Gastroesophageal sphincter (tissue), 4 donors: ENCODE results near the gene CFAP119. TPM values are rescaled to one million over a fixed set of nuclear protein-coding genes. Genes with fewer than 3 reads are reported as not detected.

ENCODE experiments used
- ATAC-seq: fragments of 150-250 bp; one replicate; pipeline ENCODE4 v1.9.1; 2016; ENCODE audit warnings: mild to moderate bottlenecking, moderate library complexity
- H3K27ac ChIP-seq, 4 donors: fragments of 200-600 bp; sonication (generic) in 3 of 4; 1 replicate in 3 of 4; 2 replicates in 1 of 4; pipeline ENCODE4 v1.5.1; 2016 to 2019
- H3K27me3 ChIP-seq: fragments of 200-600 bp; sonication (generic); one replicate; pipeline ENCODE4 v1.5.1; 2019
- H3K36me3 ChIP-seq, 2 donors: fragments of 200-600 bp; sonication (generic); one replicate each; pipeline ENCODE4 v1.5.1; 2019; ENCODE audit warnings: control low read depth in 1 of 2
- H3K4me1 ChIP-seq, 3 donors: fragments of 200-600 bp; sonication (generic); 1 replicate in 2 of 3; 2 replicates in 1 of 3; pipeline ENCODE4 v1.5.1; 2016 to 2019; ENCODE audit warnings: control low read depth in 2 of 3
- H3K4me3 ChIP-seq, 2 donors: fragments of 200-600 bp; sonication (generic); one replicate each; pipeline ENCODE4 v1.5.1; 2019; ENCODE audit warnings: mild to moderate bottlenecking in 1 of 2, moderate library complexity in 1 of 2
- H3K9me3 ChIP-seq, 3 donors: fragments of 200-600 bp; sonication (generic); one replicate each; pipeline ENCODE4 v1.5.1; 2017 to 2019; ENCODE audit warnings: control low read depth in 2 of 3
- EP300 ChIP-seq: sonication (generic); formaldehyde crosslinking; IDR thresholded peaks from one replicate; pipeline ENCODE4 v1.6.1; 2017; ENCODE audit warnings: antibody characterized with exemption, mild to moderate bottlenecking
- POLR2A ChIP-seq, 2 donors: fragments of 450-650 bp; IDR thresholded peaks; one replicate each; pipeline ENCODE4 v1.6.1; 2017; ENCODE audit warnings: antibody characterized with exemption in 2 of 2, mild to moderate bottlenecking in 2 of 2, moderate library complexity in 1 of 2
- POLR2AphosphoS5 ChIP-seq: sonication (generic); formaldehyde crosslinking; IDR thresholded peaks from one replicate; pipeline ENCODE4 v1.6.1; 2017; ENCODE audit warnings: antibody characterized with exemption
- WGBS, 2 donors: methylation state at CpG; one replicate each; pipeline ENCODE4 v1.1.5; 2018; ENCODE audit warnings: low coverage in 1 of 2; 5-methylcytosine and 5-hydroxymethylcytosine counted together
- total RNA-seq, 4 donors: library from RNA; depleted of rRNA; stranded (reverse); fragments of >200 nt; gene quantifications; one replicate each; pipeline ENCODE4 v1.1.0, GENCODE V29; 2016
- TF ChIP-seq, protein P1 (sequence below), 4 experiments: fragments of 200-600 bp in 2 of 4; fragments of 450-650 bp in 2 of 4; sonication (generic) in 1 of 4; IDR thresholded peaks; one replicate each; pipeline ENCODE4 v1.5.1; 2017 to 2019; ENCODE audit warnings: antibody characterized with exemption in 4 of 4, mild to moderate bottlenecking in 2 of 4, moderate library complexity in 2 of 4

Gene CFAP119
- total RNA-seq, 4 donors from 2014 or later, result 1.3 to 1.9 TPM; not detected in 2

DNA sequence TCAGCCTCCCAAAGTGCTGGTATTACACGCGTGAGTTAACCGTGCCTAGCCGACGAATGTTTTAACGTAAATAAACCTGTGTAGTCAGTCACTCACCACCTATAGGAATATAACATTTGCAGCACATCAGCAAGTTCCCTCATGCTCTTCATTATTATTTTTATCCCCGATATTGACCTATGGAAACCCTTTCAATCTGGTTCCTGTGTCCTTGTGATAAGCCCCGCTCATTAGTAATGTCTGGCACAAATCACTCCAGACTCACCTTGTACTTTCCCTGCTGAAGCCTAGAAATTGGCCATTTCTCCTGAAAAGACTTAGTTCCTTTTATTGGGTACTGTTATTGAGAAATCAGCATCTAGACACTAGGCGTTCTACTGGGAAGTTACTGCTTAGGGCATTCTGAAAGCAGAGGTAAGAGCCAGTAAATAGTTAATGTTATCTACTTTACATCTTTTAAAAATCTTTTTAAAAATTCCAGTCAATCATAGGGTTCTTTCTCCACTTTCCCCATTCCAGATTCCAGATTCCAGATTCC, 15.2 kb downstream of the CFAP119 start:
- H3K27me3 ChIP-seq, result no peaks in the 10 kb centered on the region
- H3K36me3 ChIP-seq, result peaks cover 0 to 44% of the 10 kb centered on the region in 2 donors
- H3K4me3 ChIP-seq, result no peak overlapping the region
- peaks cover 0 to 39% (median 5%) of the 10 kb centered on the region in 3 donors for H3K4me1 ChIP-seq
- WGBS, 2 donors, result 82 to 84% methylated on average over 3 to 9 of the region's 9 CpGs
- no peaks in the 10 kb centered on the region for H3K9me3 ChIP-seq
- H3K27ac ChIP-seq, result peak overlapping the region in 3 of 4 donors; percentile 52 to 88 (median 84)
- no peak for ATAC-seq
- TF ChIP-seq, protein P1, sequence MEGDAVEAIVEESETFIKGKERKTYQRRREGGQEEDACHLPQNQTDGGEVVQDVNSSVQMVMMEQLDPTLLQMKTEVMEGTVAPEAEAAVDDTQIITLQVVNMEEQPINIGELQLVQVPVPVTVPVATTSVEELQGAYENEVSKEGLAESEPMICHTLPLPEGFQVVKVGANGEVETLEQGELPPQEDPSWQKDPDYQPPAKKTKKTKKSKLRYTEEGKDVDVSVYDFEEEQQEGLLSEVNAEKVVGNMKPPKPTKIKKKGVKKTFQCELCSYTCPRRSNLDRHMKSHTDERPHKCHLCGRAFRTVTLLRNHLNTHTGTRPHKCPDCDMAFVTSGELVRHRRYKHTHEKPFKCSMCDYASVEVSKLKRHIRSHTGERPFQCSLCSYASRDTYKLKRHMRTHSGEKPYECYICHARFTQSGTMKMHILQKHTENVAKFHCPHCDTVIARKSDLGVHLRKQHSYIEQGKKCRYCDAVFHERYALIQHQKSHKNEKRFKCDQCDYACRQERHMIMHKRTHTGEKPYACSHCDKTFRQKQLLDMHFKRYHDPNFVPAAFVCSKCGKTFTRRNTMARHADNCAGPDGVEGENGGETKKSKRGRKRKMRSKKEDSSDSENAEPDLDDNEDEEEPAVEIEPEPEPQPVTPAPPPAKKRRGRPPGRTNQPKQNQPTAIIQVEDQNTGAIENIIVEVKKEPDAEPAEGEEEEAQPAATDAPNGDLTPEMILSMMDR (IDR thresholded peaks at IDR 0.05), result no peak
- TF ChIP-seq POLR2A (IDR thresholded peaks at IDR 0.05), result no peak
- TF ChIP-seq POLR2AphosphoS5, result no peak
- no peak for TF ChIP-seq EP300

GRCh38 chr16:30745082-30745481, 16.8 kb downstream of the CFAP119 start:
- H3K27me3 ChIP-seq, result no peaks in the 10 kb centered on the region
- no peak overlapping the region for H3K4me3 ChIP-seq
- no peak for TF ChIP-seq POLR2A (IDR thresholded peaks at IDR 0.05)
- TF ChIP-seq POLR2AphosphoS5, result no peak
- TF ChIP-seq, protein P1 (IDR thresholded peaks at IDR 0.05), result no peak
- no peak for TF ChIP-seq EP300
- H3K9me3 ChIP-seq, result no peaks in the 10 kb centered on the region
- WGBS, 2 donors, result 56 to 86% methylated on average over 1 to 2 of the region's 2 CpGs
- ATAC-seq, result no peak
- H3K4me1 ChIP-seq, result peaks cover 8 to 53% (median 12%) of the 10 kb centered on the region in 3 donors
- H3K27ac ChIP-seq, result peak overlapping the region in 1 of 4 donors; percentile 58
- H3K36me3 ChIP-seq, result peaks cover 0 to 35% of the 10 kb centered on the region in 2 donors

GRCh38 chr16:30744183-30744582, 17.7 kb downstream of the CFAP119 start:
- 40 to 43% methylated on average over 1 to 2 of the region's 2 CpGs for WGBS, 2 donors
- no peak for ATAC-seq
- H3K4me1 ChIP-seq, result peaks cover 8 to 53% (median 12%) of the 10 kb centered on the region in 3 donors

GRCh38 chr16:30743716-30744115, 18.1 kb downstream of the CFAP119 start:
- Histone ChIP-seq H3K9me3 (no peaks in the 10 kb centered on the region), H3K4me3 (no peak overlapping the region), H3K36me3 (peaks cover 0 to 48% of the 10 kb centered on the region in 2 donors), H3K27ac (peak overlapping the region in 3 of 4 donors; percentile 58 to 69 (median 63)), H3K4me1 (peaks cover 8 to 52% (median 12%) of the 10 kb centered on the region in 3 donors), H3K27me3 (no peaks in the 10 kb centered on the region)
- TF ChIP-seq, protein P1 (IDR thresholded peaks at IDR 0.05), result no peak
- no peak for ATAC-seq
- 95% methylated on average over 7 of the region's 11 CpGs; no CpG with 5 or more reads in 1 of the 2 donors for WGBS, 2 donors

More at GRCh38 chr16:30744183-30744582, 17.7 kb downstream of the CFAP119 start:
- TF ChIP-seq POLR2AphosphoS5 (no peak), POLR2A (IDR thresholded peaks at IDR 0.05) (no peak), EP300 (no peak)
- TF ChIP-seq, protein P1 (IDR thresholded peaks at IDR 0.05), result no peak
- peak overlapping the region in 3 of 4 donors; percentile 58 to 69 (median 63) for H3K27ac ChIP-seq
- H3K9me3 ChIP-seq, result no peaks in the 10 kb centered on the region
- H3K36me3 ChIP-seq, result peaks cover 0 to 43% of the 10 kb centered on the region in 2 donors
- H3K27me3 ChIP-seq, result no peaks in the 10 kb centered on the region
- no peak overlapping the region for H3K4me3 ChIP-seq

DNA sequence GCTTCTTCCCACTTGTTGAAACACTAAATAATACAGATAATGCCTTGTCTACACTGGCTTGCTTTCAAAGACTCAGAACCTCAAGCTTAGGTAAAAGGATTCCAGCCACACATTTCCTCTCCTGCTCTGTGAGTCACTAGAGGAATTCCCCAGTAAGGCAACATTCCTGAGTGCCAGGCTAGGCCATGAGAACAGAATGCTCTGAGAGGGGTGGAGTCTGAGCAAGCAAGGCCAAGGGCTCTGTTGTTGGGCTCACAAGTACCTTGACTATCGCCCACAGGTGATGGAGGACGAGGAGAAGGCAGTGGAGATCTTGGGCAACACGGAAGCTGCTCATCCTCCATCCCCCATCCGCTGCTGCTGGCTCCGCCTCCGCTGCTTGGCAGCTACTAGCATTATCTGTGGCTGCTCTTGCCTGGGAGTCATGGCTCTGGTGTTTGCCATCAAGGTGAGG, 20.4 kb downstream of the CFAP119 start:
- TF ChIP-seq POLR2AphosphoS5 (no peak), POLR2A (IDR thresholded peaks at IDR 0.05) (no peak)
- WGBS, 2 donors, result 72 to 82% methylated on average over 6 of the region's 6 CpGs
- peak; percentile 64 for ATAC-seq
- no peaks in the 10 kb centered on the region for H3K27me3 ChIP-seq
- no peak overlapping the region for H3K4me3 ChIP-seq
- H3K36me3 ChIP-seq, result peaks cover 0 to 70% of the 10 kb centered on the region in 2 donors
- peaks cover 8 to 44% (median 8%) of the 10 kb centered on the region in 3 donors for H3K4me1 ChIP-seq
- H3K9me3 ChIP-seq, result no peaks in the 10 kb centered on the region
- H3K27ac ChIP-seq, result peak overlapping the region; percentile 14 to 86 (median 70)
